ENCODE data around the gene ELK4.
A peak's percentile ranks its signal among the peaks of the same experiment; 100 is the strongest.

Gene ELK4

DNA sequence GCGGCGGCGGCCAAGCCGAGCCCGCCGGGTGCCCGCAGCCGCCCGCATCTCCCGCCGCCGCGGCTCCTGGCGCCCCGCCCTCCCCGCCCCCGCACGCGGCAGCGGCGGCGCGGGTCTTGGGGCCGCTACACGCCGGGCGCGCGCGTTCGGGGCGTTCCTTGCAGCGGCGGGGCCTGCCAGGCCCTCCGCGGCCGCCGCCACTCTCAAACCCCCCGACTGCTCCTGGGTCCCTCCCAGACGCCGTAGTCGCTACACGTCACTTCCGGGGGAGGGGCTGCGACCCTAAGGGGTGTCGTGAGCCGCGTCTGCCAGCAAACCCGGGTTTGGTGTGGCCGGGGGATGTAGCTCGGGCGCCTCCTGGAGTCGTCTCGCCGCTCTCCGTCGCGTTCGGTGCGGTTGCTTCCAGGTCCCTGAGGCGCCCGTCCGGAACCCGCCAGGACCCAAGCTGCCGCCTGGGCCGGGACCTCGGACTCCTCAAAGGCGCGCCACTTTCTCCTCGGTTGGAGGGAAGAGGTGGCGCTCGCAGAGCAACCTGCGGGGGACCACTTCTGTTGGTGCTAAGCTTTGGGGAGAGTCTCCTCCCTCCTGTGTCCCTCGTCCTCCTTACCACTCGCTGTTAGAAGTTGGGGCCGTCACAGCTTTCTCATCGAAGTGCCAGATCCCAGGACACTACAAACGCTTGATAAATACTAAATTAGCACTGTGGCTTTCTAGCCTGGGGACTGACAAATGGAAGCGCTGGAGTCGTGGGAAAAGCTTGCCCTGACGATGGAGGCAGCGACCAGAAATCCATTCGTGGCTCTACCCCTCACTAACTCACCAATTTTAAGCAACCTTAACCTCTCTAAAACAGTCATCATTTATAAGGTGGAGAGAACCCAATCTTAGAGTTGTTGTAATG, at the start of gene ELK4:
ELK4 (minus strand) TSS at position 244 of the 901 bp plus-strand sequence. CDS start 8,129 bp downstream, outside the sequence.
- DNase-seq (ENCODE audit: low read depth): peak; percentile 96

DNA sequence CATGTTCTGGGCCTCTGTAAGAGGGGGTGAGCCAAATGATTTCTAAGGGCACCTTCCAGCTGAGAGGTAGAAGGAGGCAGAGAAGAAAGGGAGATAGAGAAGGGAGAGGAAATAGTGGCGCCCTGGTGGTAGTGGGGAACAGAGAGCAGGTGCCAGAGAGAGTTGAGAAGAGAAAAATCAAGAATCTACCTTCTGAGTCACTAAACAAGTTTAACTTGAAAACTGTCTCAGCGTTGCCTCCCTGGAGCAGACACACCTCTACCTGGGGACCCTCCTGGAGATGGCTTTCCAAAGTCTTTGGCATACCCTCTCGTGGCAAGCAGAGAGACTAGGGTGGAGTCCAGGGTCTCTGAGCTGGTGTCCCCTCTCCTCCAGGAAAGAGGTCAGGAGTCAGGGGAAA, 49.6 kb upstream of the ELK4 start:
- DNase-seq (ENCODE audit: low read depth): no peak

- no peak for DNase-seq (ENCODE audit: low read depth)
Observed at GRCh38 chr1:205680073-205680851, 48.5 kb upstream of the ELK4 start, which contains the start of gene SLC45A3. Gene SLC45A3, minus strand, starts transcription at chr1:205680509. Its CDS starts 15,853 bp downstream, at chr1:205664656.

GRCh38 chr1:205678286-205679111, 46.7 kb upstream of the ELK4 start:
- peak; percentile 74 for DNase-seq (ENCODE audit: low read depth)

DNA sequence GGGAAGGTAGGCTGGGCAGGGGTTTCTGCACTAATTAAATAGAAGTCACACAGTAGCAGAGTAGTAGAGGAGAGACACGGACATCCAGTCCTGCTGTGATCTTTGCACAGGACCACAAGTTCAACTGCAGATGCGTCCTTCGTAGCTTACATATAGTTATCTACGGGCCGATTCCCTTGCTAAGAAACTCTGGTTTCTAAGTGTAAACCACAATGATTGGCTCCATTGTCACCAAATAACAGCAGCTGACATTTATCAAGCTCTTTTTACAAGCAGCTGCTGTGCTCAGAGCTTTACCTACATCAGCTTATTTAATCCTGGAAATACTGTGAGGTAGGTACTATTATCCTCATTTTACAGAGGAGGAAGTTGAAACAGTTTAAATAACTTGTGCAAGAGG, 45.4 kb upstream of the ELK4 start:
- DNase-seq (ENCODE audit: low read depth): no peak

DNA sequence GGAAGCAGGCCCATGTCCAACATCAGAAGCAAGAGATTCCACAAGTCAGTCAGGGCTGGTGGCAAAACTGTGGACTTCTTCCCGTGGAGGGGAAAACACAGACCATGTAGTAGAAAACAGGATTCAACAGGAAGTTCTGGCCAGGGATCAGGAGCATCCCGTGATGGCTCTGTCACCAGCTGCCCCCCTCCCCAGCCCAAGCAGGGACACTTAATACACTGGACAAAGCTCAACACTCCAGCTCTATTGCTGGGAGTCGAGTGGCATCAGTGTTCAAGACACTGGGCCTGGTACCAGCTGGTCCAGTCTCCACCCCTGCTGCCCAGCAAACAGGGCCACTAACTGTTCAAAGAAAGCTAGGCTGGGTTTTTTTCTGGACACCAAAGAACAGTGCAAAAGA, 44.8 kb upstream of the ELK4 start:
- no peak for DNase-seq (ENCODE audit: low read depth)

DNA sequence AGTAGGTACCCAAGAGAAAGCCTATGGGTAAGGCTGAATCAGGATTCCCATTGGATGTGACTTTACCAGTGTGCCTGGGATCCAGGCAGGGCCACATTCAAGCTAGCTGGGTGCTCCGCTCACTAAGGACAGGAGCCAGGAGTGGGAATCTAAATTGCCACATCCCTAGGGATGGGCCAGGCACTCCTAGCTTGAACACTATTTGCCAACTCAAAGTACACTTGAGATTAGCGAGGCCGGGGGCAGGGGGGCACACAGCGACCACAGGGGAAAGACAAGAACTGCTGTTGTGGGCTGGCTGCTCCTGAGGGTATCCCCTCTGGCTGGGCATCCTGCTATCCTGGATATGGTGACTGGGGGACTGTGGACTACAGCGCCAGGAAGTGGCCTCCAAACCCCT, 44.2 kb upstream of the ELK4 start:
- DNase-seq (ENCODE audit: low read depth): no peak

- no peak for DNase-seq (ENCODE audit: low read depth)
Observed at GRCh38 chr1:205675247-205675646, 43.4 kb upstream of the ELK4 start.

DNA sequence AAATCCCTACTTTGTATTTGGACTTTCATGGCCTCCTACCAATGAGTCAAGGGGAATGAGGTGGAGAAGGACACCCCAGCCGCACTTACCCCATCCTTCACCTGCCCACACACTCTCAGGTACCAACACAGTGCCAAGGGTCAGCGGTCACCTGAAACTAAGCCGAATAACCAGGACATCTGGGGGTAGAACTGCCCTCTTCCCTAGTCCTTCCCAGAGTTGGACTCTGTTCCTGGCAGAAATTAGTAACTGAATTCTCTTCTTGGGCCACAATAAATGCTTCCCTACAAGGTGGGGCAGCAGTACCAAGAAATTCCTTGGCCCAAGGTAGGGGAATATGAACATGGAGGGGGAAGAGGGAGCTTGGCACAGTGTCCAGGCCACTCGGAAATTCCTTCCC, 41.2 kb upstream of the ELK4 start:
- DNase-seq (ENCODE audit: low read depth): no peak

- DNase-seq (ENCODE audit: low read depth): no peak
Observed at GRCh38 chr1:205672395-205672889, 40.6 kb upstream of the ELK4 start.

DNA sequence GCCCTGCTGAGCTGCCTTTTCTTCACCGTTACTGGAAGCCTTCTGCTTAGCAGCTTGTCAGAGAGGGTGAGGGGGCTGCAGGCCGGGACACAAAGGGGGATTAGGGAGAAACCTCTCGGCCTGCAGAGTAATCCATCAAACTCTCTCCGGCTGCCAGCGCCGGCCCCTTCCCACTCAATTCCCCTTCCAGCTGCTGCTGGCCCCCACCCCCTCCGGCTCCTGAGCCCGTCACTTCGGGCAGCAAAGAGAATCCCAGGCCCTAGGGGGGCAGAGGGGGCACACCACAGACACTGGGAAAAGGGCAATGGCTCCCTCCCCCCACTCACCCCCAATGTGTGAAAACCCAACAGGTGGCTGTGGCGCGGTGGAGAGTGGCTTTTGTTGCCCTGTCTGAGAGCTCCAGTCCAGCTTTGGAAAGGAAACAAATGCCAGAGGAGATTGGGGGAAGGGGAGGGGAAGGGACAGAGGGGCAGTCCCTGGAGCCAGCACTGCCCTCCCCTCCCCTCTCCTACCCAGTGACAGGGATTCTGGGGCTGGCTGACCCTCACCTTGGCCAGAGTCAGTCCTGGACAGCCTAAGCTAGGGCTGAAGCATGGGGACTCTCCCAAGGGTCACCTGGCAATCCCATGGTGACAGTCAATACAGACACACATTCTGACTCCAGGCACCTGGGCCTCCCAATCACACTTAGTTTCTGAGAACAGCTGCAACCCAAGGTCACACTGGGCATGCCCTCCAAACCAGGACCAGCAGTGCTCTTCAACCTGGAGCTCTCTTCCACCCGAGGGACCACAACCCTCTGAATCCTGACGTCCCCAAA, 39.0 kb upstream of the ELK4 start:
- DNase-seq (ENCODE audit: low read depth): no peak

DNA sequence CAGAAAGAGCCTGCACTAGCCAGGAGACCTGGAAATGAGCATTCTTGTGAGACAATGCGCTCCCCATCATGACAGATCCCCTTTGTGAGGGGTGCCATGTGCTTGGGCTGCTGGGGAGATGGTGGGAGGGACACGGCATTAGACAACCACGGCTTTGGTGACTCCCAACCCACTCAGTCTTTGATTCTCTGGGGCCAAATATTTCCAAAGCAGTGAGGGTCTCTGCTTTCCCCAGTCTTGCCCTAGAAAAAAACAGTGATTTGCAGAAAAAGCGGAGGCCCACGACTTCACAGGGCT, 38.3 kb upstream of the ELK4 start:
- DNase-seq (ENCODE audit: low read depth): no peak

GRCh38 chr1:205669341-205670149, 37.7 kb upstream of the ELK4 start:
- no peak for DNase-seq (ENCODE audit: low read depth)

DNA sequence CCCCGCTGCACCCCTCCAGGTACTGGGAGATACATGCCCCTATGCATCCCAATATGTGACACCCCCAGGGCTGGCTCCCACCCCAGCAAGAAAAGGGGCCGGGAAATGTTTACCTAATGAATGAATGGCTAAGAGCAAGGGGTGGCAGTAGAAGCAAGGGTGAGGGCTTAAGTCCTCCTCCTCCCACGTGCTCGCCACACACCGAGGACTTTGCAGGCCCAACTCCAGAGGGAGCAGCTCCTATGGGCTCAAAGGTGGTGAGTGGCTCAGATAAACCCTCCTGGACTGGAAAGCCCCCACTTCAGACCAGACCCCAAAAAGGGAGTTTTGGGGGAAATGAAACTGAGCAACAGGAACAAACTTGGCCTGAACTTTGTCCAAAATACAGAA, 37.1 kb upstream of the ELK4 start:
- peak; percentile 27 for DNase-seq (ENCODE audit: low read depth)

GRCh38 chr1:205667909-205668643, 36.3 kb upstream of the ELK4 start:
- no peak for DNase-seq (ENCODE audit: low read depth)

GRCh38 chr1:205666372-205667166, 34.8 kb upstream of the ELK4 start:
- no peak for DNase-seq (ENCODE audit: low read depth)

GRCh38 chr1:205665201-205666045, 33.6 kb upstream of the ELK4 start:
- DNase-seq (ENCODE audit: low read depth): no peak
